Activated CD4-positive, CD25-positive, alpha-beta regulatory T cell (primary cell): ENCODE measurements around the gene SLC46A2.

Experiments used
- DNase-seq, 4 experiments: peaks; one replicate each; lab custom pipeline; 2025; lab: John Stamatoyannopoulos, UW

SLC46A2 gene

GRCh38 chr9:112886351-112886750 lies 4.3 kb downstream of the SLC46A2 start:
- no peak for DNase-seq

GRCh38 chr9:112885324-112885723 lies 5.4 kb downstream of the SLC46A2 start:
- no peak for DNase-seq

- no peak for DNase-seq
Measured at GRCh38 chr9:112884721-112885120, 6.0 kb downstream of the SLC46A2 start.

- DNase-seq = no peak
Measured at GRCh38 chr9:112884101-112884500, 6.6 kb downstream of the SLC46A2 start.

- no peak for DNase-seq
Measured at GRCh38 chr9:112881331-112881730, 9.3 kb downstream of the SLC46A2 start.

- DNase-seq = no peak
Measured at GRCh38 chr9:112880650-112881049, 10.0 kb downstream of the SLC46A2 start.

- no peak for DNase-seq
Measured at GRCh38 chr9:112878752-112879151, 11.9 kb downstream of the SLC46A2 start.

GRCh38 chr9:112873773-112874405 lies 16.8 kb downstream of the SLC46A2 start:
- DNase-seq = no peak

- no peak for DNase-seq
Measured at GRCh38 chr9:112872019-112872418, 18.7 kb downstream of the SLC46A2 start.

- no peak for DNase-seq
Measured at GRCh38 chr9:112870556-112870955, 20.1 kb downstream of the SLC46A2 start.

GRCh38 chr9:112869917-112870316 lies 20.8 kb downstream of the SLC46A2 start:
- no peak for DNase-seq

- no peak for DNase-seq
Measured at GRCh38 chr9:112869041-112869529, 21.6 kb downstream of the SLC46A2 start.

GRCh38 chr9:112868461-112868860 lies 22.2 kb downstream of the SLC46A2 start:
- DNase-seq = no peak

- no peak for DNase-seq
Measured at GRCh38 chr9:112867275-112867991, 23.2 kb downstream of the SLC46A2 start.

- no peak for DNase-seq
Measured at GRCh38 chr9:112866662-112867274, 23.9 kb downstream of the SLC46A2 start.

GRCh38 chr9:112864982-112865381 lies 25.7 kb downstream of the SLC46A2 start:
- DNase-seq = no peak

GRCh38 chr9:112864403-112864802 lies 26.3 kb downstream of the SLC46A2 start:
- no peak for DNase-seq

GRCh38 chr9:112863746-112864145 lies 26.9 kb downstream of the SLC46A2 start:
- DNase-seq = no peak

- DNase-seq = no peak
Measured at GRCh38 chr9:112863214-112863613, 27.5 kb downstream of the SLC46A2 start.

- no peak for DNase-seq
Measured at GRCh38 chr9:112861638-112862555, 28.8 kb downstream of the SLC46A2 start.

GRCh38 chr9:112861155-112861554 lies 29.5 kb downstream of the SLC46A2 start:
- DNase-seq = no peak

- DNase-seq = no peak
Measured at GRCh38 chr9:112860451-112860850, 30.2 kb downstream of the SLC46A2 start.
